Left renal cortex interstitium (tissue), 4 donors: ENCODE measurements around the gene CYP2E1. TPM values are rescaled to one million over a fixed set of nuclear protein-coding genes. Genes with fewer than 3 reads are reported as not detected.
"Not testable (repeated sequence)": the region's sequence is repeated elsewhere in the genome, so short reads cannot be mapped to it uniquely, and the experiment has no call there.

Experiments used
- DNase-seq, 4 donors: peaks; one replicate each; pipeline ENCODE4 v3.0.0-alpha.2; 2013; ENCODE audit warnings: low read depth in 4 of 4, low spot score in 2 of 4, missing footprints in 1 of 4
- polyA plus RNA-seq, 4 donors: library from polyadenylated mRNA; unstranded; fragments of 120-200 nt; gene quantifications; one replicate each; pipeline ENCODE4 v1.2.1, GENCODE V29; 2013; ENCODE audit not compliant: insufficient read length in 4 of 4

CYP2E1 gene
- 1 to 10 TPM in 2 of 4 donors, under 1 TPM in 2; 0.47 to 2.9 (median 1.6) TPM for polyA plus RNA-seq

GRCh38 chr10:133526957-133527588, at the start of gene CYP2E1:
Gene CYP2E1 (plus strand): TSS chr10:133527363. CDS start chr10:133527396, 33 bp downstream.
- DNase-seq, result no peak

- DNase-seq, result no peak
Observed at GRCh38 chr10:133481086-133481643, 46.0 kb upstream of the CYP2E1 start.

DNA sequence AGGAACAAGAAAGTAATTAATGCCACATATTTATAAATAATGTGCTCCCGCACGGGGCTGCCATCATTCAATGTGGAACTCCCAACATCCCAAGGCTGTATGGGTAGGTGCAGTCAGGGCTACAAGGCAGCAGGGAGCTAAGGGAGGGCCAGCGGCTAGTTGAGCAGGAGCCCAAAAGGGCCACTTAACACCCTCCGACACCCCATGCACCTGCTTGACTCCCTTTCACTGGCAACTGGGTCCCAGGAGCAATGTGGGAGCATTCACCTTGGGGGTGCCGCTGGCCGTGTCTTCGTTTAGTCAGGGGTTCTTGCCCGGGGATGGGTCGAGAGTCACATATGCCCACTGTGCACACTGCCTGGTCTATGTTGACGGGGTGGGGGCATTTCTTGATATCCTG, 45.5 kb upstream of the CYP2E1 start:
- no peak for DNase-seq

DNA sequence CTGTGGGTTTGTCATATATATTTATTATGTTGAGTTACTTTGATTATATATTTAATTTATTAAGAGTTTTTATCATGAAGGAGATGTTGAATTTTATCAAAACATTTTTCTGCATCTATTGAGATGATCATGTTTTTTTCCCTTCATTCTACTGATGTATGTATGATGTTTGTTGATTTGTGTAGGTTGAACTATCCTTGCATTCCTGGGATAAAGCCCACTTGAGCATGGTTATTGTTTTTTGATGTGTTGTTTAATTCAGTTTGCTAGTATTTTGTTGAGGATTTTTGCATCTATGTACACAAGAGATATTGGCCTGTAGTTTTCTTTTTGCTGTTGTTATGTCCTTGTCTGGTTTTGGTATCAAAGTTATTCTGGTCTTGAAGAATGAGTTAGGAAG, 42.3 kb upstream of the CYP2E1 start:
- no peak for DNase-seq

GRCh38 chr10:133487085-133487484, 40.1 kb upstream of the CYP2E1 start:
- DNase-seq, result no peak

DNA sequence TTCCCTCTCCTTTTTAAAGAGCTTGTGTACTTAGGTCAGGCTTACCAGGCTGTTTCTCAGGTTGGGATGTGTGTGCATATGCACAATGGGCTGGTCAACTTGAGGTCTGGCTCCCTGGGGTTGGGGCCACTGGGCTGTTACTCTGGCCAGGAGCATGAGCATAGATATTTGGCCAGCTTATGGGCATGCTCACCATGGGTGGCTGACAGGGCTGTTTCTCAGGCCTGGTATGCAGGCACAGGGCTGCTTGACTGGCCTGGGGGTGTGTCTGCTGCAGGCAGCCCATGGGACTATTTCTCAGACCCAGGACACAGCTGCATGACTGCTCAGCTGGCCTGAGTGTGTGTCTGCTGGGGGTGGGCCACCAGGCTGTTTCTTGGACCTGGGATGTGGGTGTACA, 38.8 kb upstream of the CYP2E1 start:
- no peak for DNase-seq

GRCh38 chr10:133489816-133490588, 37.2 kb upstream of the CYP2E1 start:
- DNase-seq, result no peak

DNA sequence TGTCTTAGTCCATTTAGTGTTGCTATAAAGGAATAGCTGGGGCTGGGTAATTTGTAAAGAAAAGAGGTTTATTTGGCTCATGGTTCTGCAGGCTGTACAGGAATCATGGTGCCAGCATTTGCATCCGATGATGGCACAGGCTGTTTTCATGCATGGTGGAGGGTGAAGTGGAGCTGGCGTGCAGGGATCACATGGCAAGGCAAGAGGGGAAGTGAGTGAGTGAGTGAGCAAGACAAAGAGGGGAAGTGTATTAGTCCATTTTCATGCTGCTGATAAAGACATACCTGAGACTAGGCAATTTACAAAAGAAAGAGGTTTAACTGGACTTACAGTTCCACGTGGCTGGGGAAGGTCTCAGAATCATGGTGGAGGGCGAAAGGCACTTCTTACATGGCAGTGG, 33.6 kb upstream of the CYP2E1 start:
- not testable (repeated sequence) for DNase-seq

DNA sequence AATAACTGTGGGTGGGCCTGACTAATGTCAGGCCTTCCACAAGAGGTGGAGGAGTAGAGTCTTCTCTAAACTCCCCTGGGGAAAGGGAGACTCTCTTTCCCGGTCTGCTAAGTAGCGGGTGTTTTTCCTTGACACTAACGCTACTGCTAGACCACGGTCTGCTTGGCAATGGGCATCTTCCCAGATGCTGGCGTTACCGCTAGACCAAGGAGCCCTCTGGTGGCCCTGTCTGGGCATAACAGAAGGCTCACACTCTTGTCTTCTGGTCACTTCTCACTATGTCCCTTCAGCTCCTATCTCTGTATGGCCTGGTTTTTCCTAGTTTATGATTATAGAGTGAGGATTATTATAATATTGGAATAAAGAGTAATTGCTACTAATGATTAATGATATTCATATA, 29.8 kb upstream of the CYP2E1 start:
- not testable (repeated sequence) for DNase-seq

DNA sequence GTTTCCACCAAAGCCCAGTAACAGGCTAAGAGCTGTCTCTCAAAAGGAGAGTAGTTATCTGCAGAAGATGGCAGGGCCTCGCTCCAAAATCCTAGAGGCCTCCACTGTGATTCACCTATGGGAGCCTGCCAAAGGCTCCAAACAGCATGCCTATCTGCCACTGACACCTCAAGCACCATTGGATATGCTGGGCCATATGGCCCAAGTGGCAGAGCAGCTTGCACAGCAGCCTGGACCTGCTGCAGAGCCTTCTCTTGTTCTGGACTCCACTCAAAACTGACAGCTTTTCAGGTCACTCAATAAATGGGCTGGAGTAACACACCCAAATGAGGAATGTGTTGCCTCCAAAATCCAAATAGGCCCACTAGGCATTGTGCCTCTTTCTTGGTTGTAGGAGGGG, 28.0 kb upstream of the CYP2E1 start:
- not testable (repeated sequence) for DNase-seq

GRCh38 chr10:133500897-133501296, 26.3 kb upstream of the CYP2E1 start:
- not testable (repeated sequence) for DNase-seq

GRCh38 chr10:133509700-133510099, 17.5 kb upstream of the CYP2E1 start:
- no peak for DNase-seq

DNA sequence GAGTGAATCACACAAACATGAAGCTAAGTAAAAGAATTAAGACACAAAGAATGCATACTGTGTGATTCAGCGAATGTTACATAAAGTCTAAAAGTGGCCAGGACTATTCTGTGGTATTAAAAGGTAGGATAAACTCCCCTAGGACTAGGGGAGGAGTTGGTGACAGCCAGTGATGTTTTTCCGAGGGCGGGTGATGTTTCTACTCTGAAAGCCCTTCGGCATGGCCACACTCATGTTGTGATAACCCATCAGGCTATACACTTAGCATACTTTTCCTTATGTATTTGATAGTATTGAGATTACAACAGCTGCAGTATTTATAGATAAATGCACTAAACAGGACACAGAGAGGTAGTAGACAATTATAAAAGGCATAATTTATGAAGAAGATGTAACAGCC, 15.8 kb upstream of the CYP2E1 start:
- DNase-seq, result no peak

GRCh38 chr10:133511907-133512528, 15.1 kb upstream of the CYP2E1 start:
- no peak for DNase-seq

DNA sequence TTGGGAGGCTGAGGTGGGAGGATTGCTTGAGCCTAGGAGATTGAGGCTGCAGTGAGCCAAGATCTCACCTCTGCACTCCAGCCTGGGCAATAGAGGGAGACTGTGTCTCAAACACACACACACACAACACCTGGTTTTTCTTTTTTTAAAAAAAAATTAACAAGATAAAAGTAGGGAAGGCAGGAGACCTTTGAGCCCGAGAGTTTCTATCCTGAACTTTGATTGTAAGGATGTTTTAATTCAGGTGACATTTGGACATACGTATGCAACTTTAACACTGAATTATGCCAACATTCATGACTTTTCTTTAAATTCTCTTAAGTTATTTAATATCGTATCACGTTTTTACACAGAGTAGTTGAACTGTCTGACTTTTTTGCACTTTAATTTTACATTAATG, 11.7 kb upstream of the CYP2E1 start:
- no peak for DNase-seq

DNA sequence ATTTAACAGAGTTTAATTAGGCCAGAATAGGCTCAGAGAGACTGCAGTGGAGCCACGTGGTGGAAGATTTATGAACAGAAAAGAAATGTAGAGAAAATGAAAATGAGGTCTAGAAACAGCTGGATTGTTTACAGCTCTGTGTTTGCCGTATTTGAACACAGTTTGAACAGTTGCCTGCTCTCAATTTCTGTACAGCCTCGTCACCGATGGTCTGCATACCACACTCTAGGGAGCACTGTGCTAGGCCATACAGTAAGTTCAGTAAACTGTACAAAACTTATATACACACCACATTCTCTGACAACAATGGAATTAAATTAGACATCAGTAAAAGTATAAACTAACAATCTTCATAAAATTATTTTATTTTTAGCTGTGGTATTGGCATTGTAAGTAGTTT, 11.1 kb upstream of the CYP2E1 start:
- no peak for DNase-seq

DNA sequence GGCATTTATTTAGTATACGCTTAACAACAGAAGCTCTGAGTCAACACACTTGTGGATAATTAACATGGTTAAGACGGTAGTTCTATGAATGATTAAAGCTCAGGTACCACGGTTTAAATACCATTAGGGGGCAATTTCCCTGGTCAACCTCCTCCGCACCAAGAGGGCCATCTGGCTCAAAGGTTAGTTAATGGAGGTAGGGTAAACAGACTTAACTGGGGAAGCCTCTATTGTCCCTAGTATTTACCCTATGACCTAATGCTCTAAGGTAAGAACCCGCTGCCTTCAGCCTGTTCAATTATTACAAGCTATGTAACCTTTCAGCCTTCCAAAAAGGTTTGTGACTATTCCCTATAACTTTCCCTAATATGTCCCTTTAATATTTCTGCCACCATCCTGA, 8.6 kb upstream of the CYP2E1 start:
- DNase-seq, result not testable (repeated sequence)

- peak in 2 of 4 donors; percentile 15 to 16 for DNase-seq
Observed at GRCh38 chr10:133520193-133520738, 6.9 kb upstream of the CYP2E1 start.

DNA sequence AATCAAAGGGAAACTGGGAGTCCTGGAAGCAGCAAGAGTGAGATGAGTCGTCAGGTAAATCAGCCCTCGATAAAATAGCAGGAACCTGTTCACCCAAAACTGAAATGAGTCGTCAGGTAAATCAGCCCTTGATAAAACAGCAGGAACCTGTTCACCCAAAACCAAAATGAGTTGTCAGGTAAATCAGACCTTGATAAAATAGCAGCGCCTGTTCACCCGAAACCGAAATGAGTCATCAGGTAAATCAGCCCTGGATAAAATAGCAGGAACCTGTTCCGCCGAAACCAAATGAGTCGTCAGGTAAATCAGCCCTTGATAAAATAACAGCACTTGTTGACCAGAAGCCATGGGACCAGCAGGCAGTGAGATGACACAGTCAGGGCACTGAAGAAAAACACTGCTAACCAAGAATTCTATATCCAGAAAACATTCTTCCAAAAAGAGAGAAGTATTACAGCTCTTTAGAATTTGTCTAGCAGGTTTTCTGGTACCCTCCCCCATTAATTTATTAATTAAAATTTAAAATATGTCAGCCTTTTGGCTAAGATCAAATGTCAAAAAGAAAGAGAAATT, 3.4 kb upstream of the CYP2E1 start:
- no peak for DNase-seq

DNA sequence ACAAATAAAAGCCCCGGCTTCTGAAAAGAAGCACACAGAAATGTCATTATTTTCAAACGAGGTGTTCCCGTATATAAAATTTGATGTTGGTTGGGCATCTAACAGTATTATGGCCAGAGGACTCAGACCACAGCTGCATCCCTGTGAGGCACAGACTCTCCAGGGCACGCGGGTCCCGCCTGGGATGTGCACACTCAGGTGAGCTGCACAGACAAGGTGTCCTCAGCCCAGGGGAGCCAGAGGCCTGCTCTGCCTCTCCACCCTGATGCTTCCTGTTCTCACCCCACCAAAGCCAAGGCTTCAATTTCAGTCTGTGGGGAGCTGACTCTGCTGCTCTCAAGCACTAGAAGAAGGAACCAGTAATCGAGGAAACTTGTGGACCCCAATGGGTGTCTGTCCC, 1.7 kb upstream of the CYP2E1 start:
- DNase-seq, result no peak

DNA sequence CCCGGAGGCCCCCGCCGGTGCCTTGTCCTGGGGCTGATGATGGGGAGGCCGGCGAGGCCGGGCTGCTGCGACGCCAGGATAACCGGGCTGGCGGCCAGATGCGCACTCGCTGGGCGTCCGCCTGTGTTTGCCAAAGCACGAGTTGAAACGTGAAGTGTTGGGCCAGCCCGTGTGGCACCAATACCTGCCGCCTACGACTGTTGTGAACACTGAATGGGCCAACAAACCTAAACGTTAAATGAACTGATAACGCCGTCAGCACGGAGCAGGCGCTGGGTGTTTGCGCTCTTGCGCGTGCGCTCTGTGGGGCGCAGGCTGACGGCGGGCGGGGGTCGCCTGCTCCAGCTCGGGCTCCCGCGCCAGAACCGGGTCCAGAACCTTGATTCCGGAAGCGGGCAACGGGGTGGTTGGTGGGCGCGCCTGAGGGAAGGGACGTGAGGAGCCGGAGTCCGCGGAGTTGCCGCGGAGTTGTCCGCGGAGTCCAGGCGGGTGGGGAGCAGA, 658 bp downstream of the CYP2E1 start:
- no peak for DNase-seq
